ENCODE data around the gene TNFRSF6B.

The TNFRSF6B gene

DNA sequence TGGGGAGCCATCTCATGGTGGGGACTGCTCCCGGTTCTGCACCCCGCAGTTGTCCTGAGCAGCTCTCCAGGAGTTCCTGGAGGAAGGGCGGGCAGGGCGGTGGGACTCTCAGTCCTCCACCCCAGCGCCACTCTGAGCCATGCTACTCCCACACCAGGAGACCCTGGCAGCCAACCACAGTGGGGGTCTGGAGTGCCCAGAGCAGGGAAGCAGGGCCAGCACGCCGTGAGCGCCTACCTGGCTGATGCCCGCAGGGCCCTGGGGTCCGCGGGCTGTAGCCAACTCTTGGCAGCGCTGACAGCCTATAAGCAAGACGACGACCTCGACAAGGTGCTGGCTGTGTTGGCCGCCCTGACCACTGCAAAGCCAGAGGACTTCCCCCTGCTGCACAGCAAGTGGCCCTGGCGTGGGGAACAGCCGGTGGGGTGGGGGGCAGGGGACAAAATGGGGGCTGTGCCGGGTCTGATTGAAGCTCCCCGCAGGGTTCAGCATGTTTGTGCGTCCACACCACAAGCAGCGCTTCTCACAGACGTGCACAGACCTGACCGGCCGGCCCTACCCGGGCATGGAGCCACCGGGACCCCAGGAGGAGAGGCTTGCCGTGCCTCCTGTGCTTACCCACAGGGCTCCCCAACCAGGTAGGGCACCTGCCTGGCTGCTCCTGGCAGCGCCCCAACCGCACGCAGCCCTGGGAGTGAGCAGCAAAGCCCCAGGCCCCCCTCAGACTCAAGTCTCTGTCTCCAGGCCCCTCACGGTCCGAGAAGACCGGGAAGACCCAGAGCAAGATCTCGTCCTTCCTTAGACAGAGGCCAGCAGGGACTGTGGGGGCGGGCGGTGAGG lies 1.6 kb upstream of the TNFRSF6B start:
- no peak for DNase-seq (ENCODE audit: extremely low read depth in 1 of 2, low read depth in 1 of 2)

DNA sequence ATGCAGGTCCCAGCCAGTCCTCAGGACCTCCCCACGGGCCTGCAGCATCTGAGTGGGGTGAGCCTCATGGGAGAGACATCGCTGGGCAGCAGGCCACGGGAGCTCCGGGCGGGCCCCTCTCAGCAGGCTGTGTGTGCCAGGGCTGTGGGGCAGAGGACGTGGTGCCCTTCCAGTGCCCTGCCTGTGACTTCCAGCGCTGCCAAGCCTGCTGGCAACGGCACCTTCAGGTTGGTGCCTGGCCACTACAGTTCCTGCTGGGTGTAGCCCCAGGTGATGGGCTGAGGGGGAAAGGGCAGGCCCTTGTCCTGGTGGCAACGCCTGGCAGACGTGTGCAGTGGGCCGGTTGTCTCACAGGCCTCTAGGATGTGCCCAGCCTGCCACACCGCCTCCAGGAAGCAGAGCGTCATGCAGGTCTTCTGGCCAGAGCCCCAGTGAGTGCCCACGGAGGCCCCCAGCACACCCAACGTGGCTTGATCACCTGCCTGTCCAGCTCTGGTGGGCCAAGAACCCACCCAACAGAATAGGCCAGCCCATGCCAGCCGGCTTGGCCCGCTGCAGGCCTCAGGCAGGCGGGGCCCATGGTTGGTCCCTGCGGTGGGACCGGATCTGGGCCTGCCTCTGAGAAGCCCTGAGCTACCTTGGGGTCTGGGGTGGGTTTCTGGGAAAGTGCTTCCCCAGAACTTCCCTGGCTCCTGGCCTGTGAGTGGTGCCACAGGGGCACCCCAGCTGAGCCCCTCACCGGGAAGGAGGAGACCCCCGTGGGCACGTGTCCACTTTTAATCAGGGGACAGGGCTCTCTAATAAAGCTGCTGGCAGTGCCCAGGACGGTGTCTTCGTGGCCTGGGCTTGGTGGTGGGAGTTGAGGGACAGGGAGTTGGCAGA lies 787 bp upstream of the TNFRSF6B start:
- DNase-seq (ENCODE audit: extremely low read depth in 1 of 2, low read depth in 1 of 2) = no peak

DNA sequence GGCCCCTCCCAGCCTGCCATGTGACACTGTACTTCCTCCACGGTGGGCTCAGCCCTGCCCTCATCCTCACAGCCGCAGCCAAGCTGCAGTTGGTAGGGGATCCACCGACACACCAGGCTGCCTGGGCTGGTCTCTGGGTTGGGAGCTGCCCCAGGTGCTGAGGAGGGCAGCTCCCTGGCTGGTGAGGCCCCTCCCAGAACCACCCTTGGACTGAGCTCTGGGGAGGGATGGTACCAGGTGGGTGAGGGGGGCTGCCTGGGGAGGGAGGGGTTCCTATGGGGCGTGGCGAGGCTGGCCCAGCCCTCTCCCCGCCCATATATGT lies 185 bp upstream of the TNFRSF6B start:
- DNase-seq (ENCODE audit: extremely low read depth in 1 of 2, low read depth in 1 of 2) = no peak

DNA sequence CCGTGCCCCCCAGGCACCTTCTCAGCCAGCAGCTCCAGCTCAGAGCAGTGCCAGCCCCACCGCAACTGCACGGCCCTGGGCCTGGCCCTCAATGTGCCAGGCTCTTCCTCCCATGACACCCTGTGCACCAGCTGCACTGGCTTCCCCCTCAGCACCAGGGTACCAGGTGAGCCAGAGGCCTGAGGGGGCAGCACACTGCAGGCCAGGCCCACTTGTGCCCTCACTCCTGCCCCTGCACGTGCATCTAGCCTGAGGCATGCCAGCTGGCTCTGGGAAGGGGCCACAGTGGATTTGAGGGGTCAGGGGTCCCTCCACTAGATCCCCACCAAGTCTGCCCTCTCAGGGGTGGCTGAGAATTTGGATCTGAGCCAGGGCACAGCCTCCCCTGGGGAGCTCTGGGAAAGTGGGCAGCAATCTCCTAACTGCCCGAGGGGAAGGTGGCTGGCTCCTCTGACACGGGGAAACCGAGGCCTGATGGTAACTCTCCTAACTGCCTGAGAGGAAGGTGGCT lies 960 bp downstream of the TNFRSF6B start:
- no peak for DNase-seq (ENCODE audit: extremely low read depth in 1 of 2, low read depth in 1 of 2)

DNA sequence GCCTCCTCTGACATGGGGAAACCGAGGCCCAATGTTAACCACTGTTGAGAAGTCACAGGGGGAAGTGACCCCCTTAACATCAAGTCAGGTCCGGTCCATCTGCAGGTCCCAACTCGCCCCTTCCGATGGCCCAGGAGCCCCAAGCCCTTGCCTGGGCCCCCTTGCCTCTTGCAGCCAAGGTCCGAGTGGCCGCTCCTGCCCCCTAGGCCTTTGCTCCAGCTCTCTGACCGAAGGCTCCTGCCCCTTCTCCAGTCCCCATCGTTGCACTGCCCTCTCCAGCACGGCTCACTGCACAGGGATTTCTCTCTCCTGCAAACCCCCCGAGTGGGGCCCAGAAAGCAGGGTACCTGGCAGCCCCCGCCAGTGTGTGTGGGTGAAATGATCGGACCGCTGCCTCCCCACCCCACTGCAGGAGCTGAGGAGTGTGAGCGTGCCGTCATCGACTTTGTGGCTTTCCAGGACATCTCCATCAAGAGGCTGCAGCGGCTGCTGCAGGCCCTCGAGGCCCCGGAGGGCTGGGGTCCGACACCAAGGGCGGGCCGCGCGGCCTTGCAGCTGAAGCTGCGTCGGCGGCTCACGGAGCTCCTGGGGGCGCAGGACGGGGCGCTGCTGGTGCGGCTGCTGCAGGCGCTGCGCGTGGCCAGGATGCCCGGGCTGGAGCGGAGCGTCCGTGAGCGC lies 1.6 kb downstream of the TNFRSF6B start:
- DNase-seq (ENCODE audit: extremely low read depth in 1 of 2, low read depth in 1 of 2) = no peak

DNA sequence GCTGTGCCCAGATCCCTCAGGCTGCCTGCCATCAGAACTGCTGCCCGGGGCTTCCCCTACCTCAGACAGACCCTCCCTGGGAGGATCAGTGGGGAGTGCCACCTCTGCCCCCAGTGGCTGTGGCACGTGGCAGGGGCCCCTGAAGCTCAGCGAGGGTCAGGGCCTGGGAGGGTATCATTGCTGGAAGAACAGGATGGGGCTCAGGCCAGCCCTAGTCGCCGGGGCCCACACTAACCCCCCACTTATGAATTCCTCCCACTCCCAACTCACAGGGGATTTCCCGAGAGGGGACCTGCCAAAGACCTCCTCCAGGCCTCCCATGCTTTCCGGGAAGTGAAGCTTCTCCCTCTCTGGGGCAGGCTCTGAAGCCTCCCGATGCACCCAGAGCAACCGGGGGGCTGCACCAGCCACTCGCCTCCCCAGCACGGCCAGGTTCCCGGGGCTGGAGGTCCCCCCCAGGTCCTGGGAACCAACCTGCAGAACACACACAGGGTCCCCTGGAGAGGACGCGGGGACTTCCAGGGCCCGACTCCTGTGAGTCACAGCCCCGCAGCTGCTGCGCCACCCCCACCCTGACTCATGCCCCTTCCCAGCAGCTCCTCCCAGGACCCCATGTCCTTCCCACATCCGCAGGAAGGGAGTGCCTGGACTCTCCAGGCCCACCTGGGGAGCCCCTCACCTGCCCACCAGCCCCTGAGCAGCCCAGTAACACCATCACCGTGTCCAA lies 2.5 kb downstream of the TNFRSF6B start:
- DNase-seq (ENCODE audit: extremely low read depth in 1 of 2, low read depth in 1 of 2) = peak in 1 of 2 donors; percentile 56

GRCh38 chr20:63699466-63700198 lies 3.2 kb downstream of the TNFRSF6B start:
- no peak for DNase-seq (ENCODE audit: extremely low read depth in 1 of 2, low read depth in 1 of 2)

DNA sequence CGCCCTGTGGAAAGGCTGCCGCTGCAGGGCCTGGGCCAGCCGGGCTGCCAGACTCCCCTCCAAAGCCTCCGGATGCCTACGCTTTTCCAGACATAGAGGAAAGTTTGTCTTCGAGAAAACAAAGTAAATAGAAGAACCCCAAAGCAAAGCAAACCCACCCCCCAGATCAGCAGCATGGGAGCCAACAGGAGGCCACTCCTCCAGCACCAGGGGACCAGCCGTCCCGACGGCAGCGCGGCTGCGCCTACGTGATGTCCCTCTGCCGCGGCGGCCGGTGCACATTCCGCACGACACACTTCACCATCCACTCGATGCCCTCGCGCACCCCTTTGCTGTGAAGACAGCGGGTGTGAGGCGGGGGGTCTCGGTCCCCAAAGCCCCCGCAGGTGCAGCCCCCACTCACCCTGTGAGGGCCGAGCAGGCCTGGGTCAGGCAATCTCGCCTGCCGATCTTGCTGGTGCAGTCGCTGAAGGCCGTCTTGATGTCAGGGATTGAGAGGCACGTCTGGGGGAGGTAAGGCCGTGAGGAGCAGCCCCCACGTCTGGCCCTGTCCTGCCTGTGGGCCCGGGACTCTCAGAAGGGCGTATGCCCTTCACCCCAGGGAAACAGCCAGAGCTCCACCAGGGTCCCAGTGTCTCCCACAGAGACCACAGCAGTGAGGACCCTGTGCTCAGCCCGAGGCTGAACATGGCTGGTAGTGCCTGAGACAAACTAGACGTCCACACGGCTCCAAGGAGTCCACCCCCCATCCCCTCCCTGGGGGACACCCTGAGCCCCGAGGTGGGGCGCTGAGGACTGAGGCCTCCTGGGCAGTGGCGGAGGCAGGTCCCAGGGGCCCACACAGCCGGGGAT lies 4.0 kb downstream of the TNFRSF6B start:
- no peak for DNase-seq (ENCODE audit: extremely low read depth in 1 of 2, low read depth in 1 of 2)

DNA sequence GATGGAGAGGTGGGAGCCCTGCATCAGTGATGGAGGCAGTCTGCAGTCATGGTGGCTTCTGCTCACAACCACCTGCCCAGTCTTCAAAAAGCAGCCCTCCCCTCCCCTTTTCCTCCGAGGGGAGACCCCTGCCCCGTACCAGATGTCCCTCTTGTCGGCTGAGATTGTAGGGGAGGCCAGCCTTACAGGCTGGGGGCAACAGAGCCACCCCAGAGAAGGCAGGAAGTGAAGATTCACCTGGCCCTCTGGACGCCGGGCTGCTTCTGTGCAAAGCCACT lies 4.5 kb downstream of the TNFRSF6B start:
- no peak for DNase-seq (ENCODE audit: extremely low read depth in 1 of 2, low read depth in 1 of 2)

DNA sequence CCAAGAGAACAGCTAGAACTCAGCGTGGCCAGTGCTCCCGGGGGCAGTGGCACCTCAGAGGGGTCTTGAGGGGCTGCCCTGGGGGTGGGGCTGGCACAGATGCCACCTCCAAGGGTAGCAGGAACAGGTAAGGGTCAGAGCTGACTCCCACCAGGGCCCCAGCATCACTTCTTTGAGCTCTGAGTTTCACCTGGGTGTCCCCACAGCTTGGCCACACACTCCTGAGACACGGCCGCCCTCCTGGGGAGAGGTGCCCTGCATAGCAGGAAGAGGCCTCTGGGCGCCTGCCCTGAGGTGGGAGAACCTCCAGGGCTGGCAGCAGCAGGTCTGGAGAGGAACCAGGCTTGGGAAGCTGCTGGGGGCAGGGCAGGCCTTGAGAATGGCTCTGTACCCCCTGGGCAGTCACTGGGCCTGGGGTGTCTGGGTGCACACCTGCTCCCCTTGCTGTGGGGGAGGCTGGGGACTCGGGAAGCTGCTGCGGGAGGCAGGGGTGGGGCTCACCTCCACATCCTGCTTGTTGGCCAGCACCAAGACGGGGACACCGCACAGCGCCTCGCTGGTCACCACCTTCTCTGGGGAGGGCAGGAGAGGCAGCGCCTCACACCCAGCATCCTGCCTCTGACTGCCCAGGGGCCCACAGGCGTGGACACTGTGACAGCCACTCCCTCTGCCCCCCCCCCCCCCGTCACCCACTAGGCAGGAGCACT lies 5.0 kb downstream of the TNFRSF6B start:
- no peak for DNase-seq (ENCODE audit: extremely low read depth in 1 of 2, low read depth in 1 of 2)

DNA sequence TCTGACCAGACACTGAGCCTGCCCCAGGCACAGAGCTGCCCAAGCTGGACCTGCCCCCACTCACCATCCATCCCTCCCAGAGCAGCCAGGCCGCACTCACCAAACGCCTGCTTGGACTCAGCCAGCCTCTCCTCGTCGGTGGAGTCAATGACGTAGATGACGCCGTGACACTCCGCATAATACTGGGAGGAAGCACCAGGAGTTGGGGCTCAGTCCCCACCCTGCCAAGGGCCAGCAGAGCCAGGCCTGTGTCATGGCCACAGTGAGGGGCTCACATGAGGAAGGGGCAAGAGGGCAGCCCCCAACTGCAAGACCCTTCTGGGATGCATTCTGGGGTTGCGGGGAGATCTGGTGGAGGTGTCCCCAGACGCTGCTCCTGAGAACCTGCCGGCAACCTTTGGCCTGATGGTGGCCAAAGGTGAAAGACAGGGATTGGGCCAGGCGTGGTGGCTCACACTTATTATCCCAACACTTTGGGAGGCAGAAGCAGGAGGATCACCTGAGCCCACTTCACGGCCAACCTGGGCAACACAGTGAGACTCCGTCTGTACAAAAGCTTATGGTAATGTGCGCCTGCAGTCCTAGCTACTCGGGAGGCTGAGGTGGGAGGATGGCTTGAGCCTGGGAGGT lies 5.7 kb downstream of the TNFRSF6B start:
- DNase-seq (ENCODE audit: extremely low read depth in 1 of 2, low read depth in 1 of 2) = no peak

- DNase-seq (ENCODE audit: extremely low read depth in 1 of 2, low read depth in 1 of 2) = no peak
Measured at GRCh38 chr20:63702751-63703470, 6.5 kb downstream of the TNFRSF6B start.

DNA sequence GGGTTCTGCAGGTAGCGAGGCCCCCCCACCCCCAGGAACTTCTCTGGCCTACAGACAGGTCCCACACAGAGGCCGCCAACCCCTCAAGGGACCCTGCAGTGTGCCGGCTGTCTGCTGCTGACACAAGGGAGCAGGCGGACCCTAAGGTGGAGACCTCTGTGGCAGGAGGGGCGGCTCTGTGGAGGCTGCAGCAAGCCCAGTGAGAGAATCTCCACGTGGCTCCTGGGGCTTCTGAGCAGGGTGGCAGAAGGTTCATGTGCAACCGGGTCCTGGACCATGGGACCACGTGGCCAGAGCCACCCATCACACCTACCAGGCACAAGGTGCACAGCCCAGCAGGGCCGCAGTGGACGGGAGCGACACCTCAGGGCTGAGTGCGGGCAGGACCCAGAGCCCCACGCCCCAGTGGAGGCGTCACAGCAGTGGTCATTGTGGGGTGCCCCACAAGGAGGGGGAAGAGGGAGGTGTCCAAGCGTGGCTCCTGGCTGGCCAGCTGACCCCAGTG lies 7.1 kb downstream of the TNFRSF6B start:
- DNase-seq (ENCODE audit: extremely low read depth in 1 of 2, low read depth in 1 of 2) = no peak

DNA sequence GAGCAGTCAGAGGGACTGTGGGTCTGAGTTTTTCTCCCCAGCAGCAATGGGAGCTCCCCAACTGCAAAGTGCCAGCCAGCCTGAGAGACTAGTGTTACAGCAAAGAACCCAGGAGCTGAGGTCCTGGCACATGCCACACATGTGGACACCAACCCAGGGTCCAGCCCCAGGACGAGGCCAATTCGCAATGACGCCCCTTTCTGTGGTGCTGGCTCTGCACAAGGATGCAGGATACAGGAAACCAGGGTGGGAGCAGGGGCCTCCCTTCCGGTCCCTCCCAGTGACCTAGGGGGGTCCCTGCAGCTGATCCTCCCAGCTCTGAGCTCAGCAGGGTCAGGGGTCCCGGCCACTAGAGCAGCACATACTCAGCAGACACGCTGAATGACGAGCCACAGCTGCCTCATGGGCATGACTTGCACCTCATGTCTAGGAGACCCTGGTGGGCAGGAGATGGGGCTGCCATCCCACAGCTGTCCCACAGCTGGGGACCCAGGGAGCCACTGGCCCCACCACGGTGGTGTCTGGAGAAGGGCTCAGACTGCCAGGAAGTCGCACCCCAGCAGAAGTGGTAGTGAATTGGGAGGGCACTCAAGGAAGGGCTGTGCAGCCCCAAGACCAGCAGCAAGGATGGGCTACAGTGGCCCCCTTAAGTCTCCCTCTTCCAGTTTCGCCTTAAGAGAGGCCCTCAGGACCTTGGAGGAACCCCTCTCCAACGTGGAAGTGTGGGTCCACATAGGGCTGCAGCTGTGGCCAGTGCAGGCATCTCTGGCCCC lies 7.7 kb downstream of the TNFRSF6B start:
- DNase-seq (ENCODE audit: extremely low read depth in 1 of 2, low read depth in 1 of 2) = no peak

- DNase-seq (ENCODE audit: extremely low read depth in 1 of 2, low read depth in 1 of 2) = no peak
Measured at GRCh38 chr20:63704749-63705117, 8.3 kb downstream of the TNFRSF6B start.

DNA sequence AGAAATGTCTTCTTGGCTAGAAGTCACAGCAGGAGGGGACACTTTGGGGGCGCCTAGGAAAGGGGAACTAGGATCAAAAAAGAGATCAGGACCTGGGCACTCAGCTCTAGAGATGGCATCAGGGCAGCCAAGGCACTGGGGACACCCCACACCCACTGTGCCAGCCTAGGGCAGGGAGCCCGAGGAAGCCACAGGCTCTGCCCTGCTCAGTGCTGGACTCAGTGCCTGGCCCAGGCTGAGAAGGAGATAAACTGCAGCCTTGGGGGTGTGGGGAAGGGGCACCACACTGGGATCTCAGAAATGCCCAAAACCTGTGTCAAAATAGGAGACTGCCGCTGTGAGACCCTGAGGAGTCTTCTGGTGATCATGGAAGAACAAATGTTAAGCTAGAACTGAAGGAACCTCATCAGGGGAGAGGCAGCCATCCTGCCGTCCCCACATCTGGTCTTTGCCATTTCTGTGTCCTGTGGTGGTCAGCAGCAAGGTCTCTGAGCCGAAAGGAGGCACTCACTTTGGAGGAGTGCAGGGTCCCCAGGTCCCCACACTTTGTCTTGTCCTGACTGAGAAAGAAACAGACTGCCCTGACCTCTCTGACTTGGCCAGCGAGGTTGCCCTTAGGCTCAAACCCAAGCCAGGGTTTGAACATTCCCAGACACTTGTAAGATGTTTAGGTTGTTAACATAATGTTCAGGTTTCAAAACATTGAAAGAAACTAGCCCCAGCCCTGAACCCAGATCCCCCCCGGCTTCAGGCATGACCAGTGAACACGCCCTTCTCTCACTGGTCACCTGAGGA lies 9.0 kb downstream of the TNFRSF6B start:
- no peak for DNase-seq (ENCODE audit: extremely low read depth in 1 of 2, low read depth in 1 of 2)

Measured in stimulated activated CD8-positive, alpha-beta memory T cell treated with anti-CD3 and anti-CD28 coated beads, Interleukin-7, amount 100 ng/mL, for 48 hours (primary cell).